ENCODE measurements around the gene MAP2.

The MAP2 gene

GRCh38 chr2:209577376-209578357 is 153.8 kb downstream of the MAP2 start:
- Histone ChIP-seq H3K27me3 (ENCODE audit: insufficient read depth, low read depth, severe bottlenecking) (no peaks in the 10 kb centered on the region), H3K27ac (no peak overlapping the region), H3K36me3 (no peaks in the 10 kb centered on the region), H3K9me3 (ENCODE audit: severe bottlenecking) (no peaks in the 10 kb centered on the region), H3K4me3 (ENCODE audit: low read depth, low read length) (no peak overlapping the region)
- no peak for DNase-seq
- TF ChIP-seq CTCF (IDR thresholded peaks at IDR 0.05; ENCODE audit: low read depth, low read length): no peak

GRCh38 chr2:209578394-209579001 is 154.7 kb downstream of the MAP2 start:
- Histone ChIP-seq H3K4me3 (ENCODE audit: low read depth, low read length) (no peak overlapping the region), H3K9me3 (ENCODE audit: severe bottlenecking) (no peaks in the 10 kb centered on the region), H3K27me3 (ENCODE audit: insufficient read depth, low read depth, severe bottlenecking) (no peaks in the 10 kb centered on the region), H3K36me3 (no peaks in the 10 kb centered on the region), H3K27ac (no peak overlapping the region)
- TF ChIP-seq CTCF (IDR thresholded peaks at IDR 0.05; ENCODE audit: low read depth, low read length): no peak
- DNase-seq: no peak

- TF ChIP-seq CTCF (IDR thresholded peaks at IDR 0.05; ENCODE audit: low read depth, low read length): no peak
- Histone ChIP-seq H3K27ac (no peak overlapping the region), H3K36me3 (no peaks in the 10 kb centered on the region), H3K4me3 (ENCODE audit: low read depth, low read length) (peak overlapping the region; percentile 47), H3K9me3 (ENCODE audit: severe bottlenecking) (no peaks in the 10 kb centered on the region), H3K27me3 (ENCODE audit: insufficient read depth, low read depth, severe bottlenecking) (no peaks in the 10 kb centered on the region)
- DNase-seq: peak; percentile 68
These were observed 155.4 kb downstream of the MAP2 start for GRCh38 chr2:209579230-209579749.

- Histone ChIP-seq H3K27ac (no peak overlapping the region), H3K36me3 (no peaks in the 10 kb centered on the region), H3K4me3 (ENCODE audit: low read depth, low read length) (no peak overlapping the region), H3K9me3 (ENCODE audit: severe bottlenecking) (no peaks in the 10 kb centered on the region), H3K27me3 (ENCODE audit: insufficient read depth, low read depth, severe bottlenecking) (no peaks in the 10 kb centered on the region)
- no peak for DNase-seq
- TF ChIP-seq CTCF (IDR thresholded peaks at IDR 0.05; ENCODE audit: low read depth, low read length): no peak
These were observed 157.2 kb downstream of the MAP2 start for GRCh38 chr2:209581040-209581439.

GRCh38 chr2:209582281-209582680 is 158.4 kb downstream of the MAP2 start:
- Histone ChIP-seq H3K27me3 (ENCODE audit: insufficient read depth, low read depth, severe bottlenecking) (no peaks in the 10 kb centered on the region), H3K4me3 (ENCODE audit: low read depth, low read length) (no peak overlapping the region), H3K27ac (no peak overlapping the region), H3K9me3 (ENCODE audit: severe bottlenecking) (no peaks in the 10 kb centered on the region), H3K36me3 (no peaks in the 10 kb centered on the region)
- no peak for DNase-seq
- TF ChIP-seq CTCF (IDR thresholded peaks at IDR 0.05; ENCODE audit: low read depth, low read length): no peak
